ENCODE results near the gene PHF21A. TPM values are rescaled to one million over a fixed set of nuclear protein-coding genes. Genes with fewer than 3 reads are reported as not detected.

Gene PHF21A
- total RNA-seq, 2 donors from 2014 or later, result 47.2 to 53.9 TPM

DNA sequence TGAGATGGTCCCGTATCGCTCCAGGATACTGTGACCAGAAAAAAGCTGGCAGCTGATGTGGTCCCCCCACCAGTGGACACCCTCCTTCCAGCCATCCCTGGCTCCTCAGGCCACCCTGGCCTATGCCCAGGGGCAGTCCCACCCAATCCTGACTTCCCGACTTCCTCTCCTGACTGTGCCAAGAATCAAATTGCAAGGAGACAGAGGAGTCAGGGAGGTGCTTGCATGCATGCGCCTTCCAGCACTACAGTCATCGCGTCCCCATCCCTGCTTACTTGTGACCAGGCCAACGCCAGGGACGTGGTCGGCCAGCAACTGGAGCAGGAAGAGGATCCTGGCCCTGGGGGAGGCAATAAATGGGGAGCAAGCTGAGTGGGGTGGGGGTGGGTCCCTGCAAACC lies 210.6 kb downstream of the PHF21A start:
- H3K4me3 ChIP-seq (ENCODE audit: low read length), result no peak overlapping the region
- H3K4me1 ChIP-seq (ENCODE audit: control insufficient read depth, insufficient read depth, low read length), result no peaks in the 10 kb centered on the region
- no peak for DNase-seq
- no peaks in the 10 kb centered on the region for H3K4me1 Mint-ChIP-seq
- H3K9me3 ChIP-seq (ENCODE audit: control insufficient read depth, low read length), result no peaks in the 10 kb centered on the region
- H3K36me3 Mint-ChIP-seq (ENCODE audit: low read depth), result peaks cover 16% of the 10 kb centered on the region
- WGBS, 2 experiments (ENCODE audit: insufficient coverage in 1 of 2, insufficient read length in 1 of 2), result 94 to 100% methylated on average over 6 to 9 of the region's 9 CpGs
- H3K27me3 ChIP-seq (ENCODE audit: control insufficient read depth, insufficient read depth, low read length, poor library complexity, severe bottlenecking), result no peaks in the 10 kb centered on the region
- H3K27me3 Mint-ChIP-seq (ENCODE audit: insufficient read depth), result no peaks in the 10 kb centered on the region
- H3K9ac ChIP-seq (ENCODE audit: extremely low read depth, low read length, poor library complexity, severe bottlenecking), result no peak overlapping the region
- peaks cover 24% of the 10 kb centered on the region for H3K36me3 ChIP-seq (ENCODE audit: control insufficient read depth, insufficient read depth, low read length)
- H3K27ac ChIP-seq (ENCODE audit: low read depth, low read length), result no peak overlapping the region
- TF ChIP-seq CTCF (conservative IDR thresholded peaks at IDR 0.05), result no peak
- H3K27ac Mint-ChIP-seq, result no peak overlapping the region
- no peak overlapping the region for H3K4me3 Mint-ChIP-seq
- no peaks in the 10 kb centered on the region for H3K9me3 Mint-ChIP-seq

GRCh38 chr11:45909594-45910475 lies 211.4 kb downstream of the PHF21A start:
- H3K27ac Mint-ChIP-seq, result no peak overlapping the region
- H3K4me1 ChIP-seq (ENCODE audit: control insufficient read depth, insufficient read depth, low read length), result no peaks in the 10 kb centered on the region
- peaks cover 2% of the 10 kb centered on the region for H3K4me1 Mint-ChIP-seq
- 95 to 96% methylated on average over 17 to 31 of the region's 32 CpGs for WGBS, 2 experiments (ENCODE audit: insufficient coverage in 1 of 2, insufficient read length in 1 of 2)
- H3K9ac ChIP-seq (ENCODE audit: extremely low read depth, low read length, poor library complexity, severe bottlenecking), result no peak overlapping the region
- H3K36me3 ChIP-seq (ENCODE audit: control insufficient read depth, insufficient read depth, low read length), result peaks cover 16% of the 10 kb centered on the region
- no peaks in the 10 kb centered on the region for H3K9me3 ChIP-seq (ENCODE audit: control insufficient read depth, low read length)
- H3K27me3 ChIP-seq (ENCODE audit: control insufficient read depth, insufficient read depth, low read length, poor library complexity, severe bottlenecking), result no peaks in the 10 kb centered on the region
- TF ChIP-seq CTCF (conservative IDR thresholded peaks at IDR 0.05), result no peak
- no peak overlapping the region for H3K4me3 Mint-ChIP-seq
- H3K27ac ChIP-seq (ENCODE audit: low read depth, low read length), result no peak overlapping the region
- H3K27me3 Mint-ChIP-seq (ENCODE audit: insufficient read depth), result no peaks in the 10 kb centered on the region
- no peaks in the 10 kb centered on the region for H3K9me3 Mint-ChIP-seq
- no peak overlapping the region for H3K4me3 ChIP-seq (ENCODE audit: low read length)
- H3K36me3 Mint-ChIP-seq (ENCODE audit: low read depth), result peaks cover 12% of the 10 kb centered on the region
- no peak for DNase-seq

GRCh38 chr11:45907911-45908370 lies 213.3 kb downstream of the PHF21A start:
- Mint-ChIP-seq H3K27ac (no peak overlapping the region), H3K36me3 (ENCODE audit: low read depth) (peaks cover 21% of the 10 kb centered on the region)
- WGBS, 2 experiments (ENCODE audit: insufficient coverage in 1 of 2, insufficient read length in 1 of 2), result 91 to 92% methylated on average over 7 to 8 of the region's 8 CpGs

More at GRCh38 chr11:45907911-45908370, 213.3 kb downstream of the PHF21A start:
- no peak overlapping the region for H3K9ac ChIP-seq (ENCODE audit: extremely low read depth, low read length, poor library complexity, severe bottlenecking)
- peaks cover 5% of the 10 kb centered on the region for H3K36me3 ChIP-seq (ENCODE audit: control insufficient read depth, insufficient read depth, low read length)
- no peaks in the 10 kb centered on the region for H3K4me1 ChIP-seq (ENCODE audit: control insufficient read depth, insufficient read depth, low read length)
- Mint-ChIP-seq H3K27me3 (ENCODE audit: insufficient read depth) (no peaks in the 10 kb centered on the region), H3K4me3 (no peak overlapping the region), H3K4me1 (peaks cover 8% of the 10 kb centered on the region), H3K9me3 (no peaks in the 10 kb centered on the region)
- no peaks in the 10 kb centered on the region for H3K27me3 ChIP-seq (ENCODE audit: control insufficient read depth, insufficient read depth, low read length, poor library complexity, severe bottlenecking)
- DNase-seq, result no peak
- H3K4me3 ChIP-seq (ENCODE audit: low read length), result no peak overlapping the region
- H3K9me3 ChIP-seq (ENCODE audit: control insufficient read depth, low read length), result no peaks in the 10 kb centered on the region
- no peak for TF ChIP-seq CTCF (conservative IDR thresholded peaks at IDR 0.05)
- no peak overlapping the region for H3K27ac ChIP-seq (ENCODE audit: low read depth, low read length)
